Measurements from ENCODE around the gene NUP210L.

NUP210L gene

DNA sequence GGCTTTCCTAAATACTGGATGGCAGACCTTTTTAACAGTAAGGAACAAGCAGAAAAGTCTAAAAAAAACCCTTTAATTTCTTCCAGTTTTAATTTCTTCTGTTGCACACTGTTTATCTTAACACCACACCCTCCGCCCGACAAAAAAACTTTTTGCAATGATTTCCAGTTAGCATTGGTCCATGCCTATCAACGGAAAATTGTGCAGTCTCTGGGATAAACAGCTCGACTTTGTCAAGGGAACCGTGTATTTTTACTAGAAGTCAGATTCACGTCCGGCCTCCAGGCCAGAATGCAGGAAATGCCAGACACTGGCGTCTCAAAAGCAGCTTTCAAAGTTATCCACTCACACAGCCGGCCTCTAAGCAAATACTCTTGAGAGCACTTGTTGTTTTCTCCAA is 378 bp upstream of the NUP210L start:
- no peak for TF ChIP-seq GATA3 (IDR thresholded peaks at IDR 0.05; ENCODE audit: low read depth, low read length)
- TF ChIP-seq GATA2 (IDR thresholded peaks at IDR 0.05; ENCODE audit: low read depth, low read length), result no peak

DNA sequence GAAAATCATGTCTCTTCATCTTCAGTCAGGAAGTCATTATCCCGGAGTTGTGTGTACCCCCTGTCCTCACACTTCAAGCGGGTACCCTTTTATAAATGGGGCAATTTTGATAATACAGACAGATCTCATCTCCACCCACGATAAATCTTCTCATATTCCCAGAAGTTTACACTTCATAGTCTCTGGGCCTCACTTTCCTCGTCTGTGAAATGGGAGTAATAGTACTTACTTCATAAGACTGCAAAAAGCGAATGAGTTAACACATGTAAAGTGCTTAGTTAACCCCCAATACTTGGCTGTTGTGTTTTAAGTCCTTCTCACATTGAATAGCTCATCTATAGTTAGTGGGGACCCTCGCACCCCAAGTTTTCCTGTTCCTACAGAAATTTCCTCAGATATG is 820 bp downstream of the NUP210L start:
- no peak for TF ChIP-seq GATA3 (IDR thresholded peaks at IDR 0.05; ENCODE audit: low read depth, low read length)
- TF ChIP-seq GATA2 (IDR thresholded peaks at IDR 0.05; ENCODE audit: low read depth, low read length), result no peak

DNA sequence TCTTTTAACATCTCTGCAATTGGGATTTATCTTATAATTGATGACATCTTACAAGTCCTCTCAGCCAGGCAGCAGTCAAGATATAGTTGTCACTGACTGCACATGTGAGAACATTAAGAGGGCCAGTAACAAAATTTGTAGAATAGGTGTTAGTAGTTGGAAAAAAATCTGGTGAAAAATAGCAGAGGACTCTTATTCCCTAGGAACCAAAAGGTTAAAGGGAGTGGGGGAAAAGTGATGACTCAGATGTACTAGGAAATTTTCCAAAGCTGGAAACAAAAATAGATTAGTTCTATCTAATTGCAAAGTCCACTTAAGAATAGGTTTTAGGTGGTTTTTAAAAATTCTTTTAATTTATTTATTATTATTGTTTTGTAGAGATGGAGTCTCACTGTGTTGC is 3.6 kb downstream of the NUP210L start:
- TF ChIP-seq GATA3 (IDR thresholded peaks at IDR 0.05; ENCODE audit: low read depth, low read length), result no peak
- no peak for TF ChIP-seq GATA2 (IDR thresholded peaks at IDR 0.05; ENCODE audit: low read depth, low read length)

DNA sequence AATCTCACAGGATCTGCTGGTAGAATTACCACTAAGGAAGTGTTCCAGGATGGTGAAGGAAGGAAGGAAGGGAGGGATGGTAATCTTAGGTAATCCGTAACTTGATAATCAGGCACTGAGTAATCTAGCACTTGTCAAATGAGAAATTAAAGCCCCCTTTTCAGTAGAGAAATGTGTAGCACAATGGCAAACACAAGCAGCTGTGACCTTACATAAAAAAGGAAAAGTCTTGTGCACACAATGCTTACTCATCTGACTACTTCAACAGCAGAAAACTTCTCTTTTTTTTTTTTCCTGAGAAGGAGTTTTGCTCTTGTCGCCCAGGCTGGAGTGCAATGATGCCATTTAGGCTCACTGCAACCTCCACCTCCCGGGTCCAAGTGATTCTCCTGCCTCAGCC is 6.1 kb downstream of the NUP210L start:
- TF ChIP-seq GATA2 (IDR thresholded peaks at IDR 0.05; ENCODE audit: low read depth, low read length) (no peak), GATA3 (IDR thresholded peaks at IDR 0.05; ENCODE audit: low read depth, low read length) (no peak)

DNA sequence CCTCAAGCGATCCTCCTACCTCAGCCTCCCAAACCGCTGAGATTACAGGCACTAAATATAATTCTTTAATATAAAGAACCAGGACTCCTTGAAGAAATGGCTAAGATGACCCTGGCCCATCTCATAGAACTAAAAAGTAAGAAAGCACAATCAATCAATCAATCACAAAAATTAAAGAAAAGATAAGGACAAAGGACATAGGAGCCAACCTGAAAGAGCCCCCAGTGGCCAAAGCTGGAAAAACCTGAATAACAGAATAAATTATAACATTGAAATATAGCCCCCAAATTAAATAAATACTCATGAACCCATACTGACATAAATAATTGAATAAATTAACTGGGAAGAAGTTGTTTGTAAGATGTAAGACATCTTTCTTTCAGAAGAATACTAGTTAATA is 8.9 kb downstream of the NUP210L start:
- no peak for TF ChIP-seq GATA3 (IDR thresholded peaks at IDR 0.05; ENCODE audit: low read depth, low read length)
- no peak for TF ChIP-seq GATA2 (IDR thresholded peaks at IDR 0.05; ENCODE audit: low read depth, low read length)

DNA sequence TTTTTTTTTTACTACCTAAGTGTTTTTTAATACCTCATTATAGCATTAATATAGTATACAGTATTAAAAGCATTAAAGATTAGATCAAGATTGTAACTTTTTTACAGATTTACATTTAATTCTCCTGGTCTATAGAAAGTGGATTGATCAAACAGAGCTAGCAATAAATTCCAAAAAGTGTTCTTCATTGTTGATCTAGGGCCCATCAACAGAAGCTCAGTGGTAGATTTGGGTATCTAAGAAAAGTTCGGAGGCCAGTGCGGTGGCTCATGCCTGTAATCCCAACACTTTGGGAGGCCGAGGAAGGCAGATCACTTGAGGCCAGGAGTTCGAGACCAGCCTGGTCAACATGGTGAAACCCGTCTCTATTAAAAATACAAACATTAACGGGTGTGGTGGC is 12.5 kb downstream of the NUP210L start:
- TF ChIP-seq GATA2 (IDR thresholded peaks at IDR 0.05; ENCODE audit: low read depth, low read length), result no peak
- TF ChIP-seq GATA3 (IDR thresholded peaks at IDR 0.05; ENCODE audit: low read depth, low read length), result no peak

DNA sequence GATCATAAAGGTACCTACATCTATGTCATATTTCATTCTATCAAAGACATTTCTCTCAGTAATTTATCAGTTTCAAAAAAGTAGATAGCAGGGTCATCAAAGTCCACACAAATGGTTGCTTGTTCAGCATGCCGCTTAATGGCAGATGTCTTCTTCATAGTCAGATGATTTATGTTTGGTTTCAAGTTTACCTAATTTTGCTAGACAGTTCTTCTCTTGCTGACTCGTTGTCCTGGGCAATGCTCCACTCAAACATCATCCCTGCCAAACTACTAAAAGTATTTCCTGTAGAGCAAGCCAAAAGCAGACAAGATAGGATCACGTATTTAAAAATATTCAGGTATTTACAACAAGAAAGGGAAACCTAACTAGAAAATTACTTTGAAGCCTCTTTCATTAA is 13.6 kb downstream of the NUP210L start:
- TF ChIP-seq GATA3 (IDR thresholded peaks at IDR 0.05; ENCODE audit: low read depth, low read length) (no peak), GATA2 (IDR thresholded peaks at IDR 0.05; ENCODE audit: low read depth, low read length) (no peak)

DNA sequence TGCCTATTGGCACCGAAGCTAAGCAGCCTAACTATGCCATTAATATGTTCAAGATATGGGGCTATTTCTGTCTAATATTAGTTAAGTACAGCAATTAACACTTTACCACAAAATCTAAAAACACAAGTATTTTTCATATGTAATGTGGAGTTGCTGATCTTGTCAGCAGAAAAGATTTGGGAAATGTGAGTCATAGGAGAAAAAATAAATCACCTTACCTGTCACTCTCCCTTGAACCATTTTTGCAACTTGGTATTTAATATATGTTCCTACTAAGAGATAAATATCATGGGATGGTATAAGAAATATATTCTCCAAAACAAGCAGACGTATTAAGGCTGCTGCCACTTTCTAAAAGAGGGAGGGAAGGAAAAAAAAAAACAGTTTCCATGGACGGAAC is 17.0 kb downstream of the NUP210L start:
- TF ChIP-seq GATA3 (IDR thresholded peaks at IDR 0.05; ENCODE audit: low read depth, low read length), result no peak
- TF ChIP-seq GATA2 (IDR thresholded peaks at IDR 0.05; ENCODE audit: low read depth, low read length), result no peak

DNA sequence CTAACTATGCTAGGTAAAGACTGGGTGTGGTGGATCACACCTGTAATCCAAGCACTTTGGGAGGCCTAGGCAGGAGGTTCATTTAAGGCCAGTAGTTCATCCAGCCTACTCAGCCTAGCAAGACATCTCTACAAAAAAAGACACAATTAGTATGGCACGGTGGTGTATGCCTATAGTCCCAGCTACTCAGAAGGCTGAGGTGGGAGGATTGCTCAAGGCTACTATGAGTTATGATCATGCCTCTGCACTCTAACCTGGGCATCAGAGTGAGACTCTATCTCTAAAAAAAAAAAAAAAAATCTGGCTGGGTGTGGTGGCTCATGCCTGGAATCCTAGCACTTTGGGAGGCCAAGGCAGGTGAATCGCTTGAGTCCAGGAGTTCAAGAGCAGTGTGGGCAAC is 21.6 kb downstream of the NUP210L start:
- TF ChIP-seq GATA2 (IDR thresholded peaks at IDR 0.05; ENCODE audit: low read depth, low read length), result no peak

DNA sequence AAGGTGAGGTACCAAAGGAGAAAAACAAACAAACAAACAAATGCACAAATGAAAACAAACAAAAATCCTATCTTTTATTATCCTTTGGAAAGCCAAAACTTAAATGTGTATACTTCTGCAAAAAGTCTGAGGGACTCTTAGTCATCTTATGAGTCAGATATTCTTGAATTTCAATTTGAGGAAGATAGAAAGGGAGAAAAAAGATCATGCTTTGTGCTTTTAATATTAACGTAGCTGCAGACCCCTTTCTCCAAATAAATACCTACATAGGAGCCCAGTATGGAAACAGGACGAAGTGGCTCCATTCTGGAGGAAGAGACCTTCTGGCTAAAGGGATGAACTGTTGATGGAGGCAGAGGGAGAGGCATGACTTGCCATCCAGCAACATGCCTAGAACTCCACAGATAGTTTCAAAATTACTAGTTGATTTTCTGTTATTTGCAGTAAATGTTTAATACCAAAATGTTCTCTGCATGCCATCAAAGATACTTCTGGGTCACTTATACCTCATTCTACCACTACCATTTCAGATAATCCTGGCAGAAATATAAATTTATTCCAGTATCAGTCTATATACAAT is 25.4 kb downstream of the NUP210L start:
- TF ChIP-seq GATA3 (IDR thresholded peaks at IDR 0.05; ENCODE audit: low read depth, low read length) (no peak), GATA2 (IDR thresholded peaks at IDR 0.05; ENCODE audit: low read depth, low read length) (no peak)

DNA sequence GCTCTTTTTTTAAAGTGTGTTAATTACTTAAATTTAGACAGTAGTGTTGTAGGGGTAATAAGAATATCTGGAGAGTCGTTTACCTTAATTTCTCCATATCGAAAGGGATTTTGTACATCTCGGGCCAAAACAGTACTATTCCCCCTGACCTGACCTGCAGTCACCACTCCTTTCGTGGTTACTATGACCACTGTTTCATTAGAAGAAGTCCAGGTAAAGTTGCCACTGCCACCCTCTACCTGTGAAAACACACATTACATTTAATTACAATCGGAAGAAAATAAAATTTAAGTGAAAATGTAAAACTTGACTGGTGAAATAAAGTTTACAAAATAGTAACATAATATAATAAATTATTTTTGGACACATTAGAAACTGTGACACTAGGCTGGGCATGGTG is 37.2 kb downstream of the NUP210L start:
- TF ChIP-seq GATA2 (IDR thresholded peaks at IDR 0.05; ENCODE audit: low read depth, low read length), result no peak
- TF ChIP-seq GATA3 (IDR thresholded peaks at IDR 0.05; ENCODE audit: low read depth, low read length), result no peak

DNA sequence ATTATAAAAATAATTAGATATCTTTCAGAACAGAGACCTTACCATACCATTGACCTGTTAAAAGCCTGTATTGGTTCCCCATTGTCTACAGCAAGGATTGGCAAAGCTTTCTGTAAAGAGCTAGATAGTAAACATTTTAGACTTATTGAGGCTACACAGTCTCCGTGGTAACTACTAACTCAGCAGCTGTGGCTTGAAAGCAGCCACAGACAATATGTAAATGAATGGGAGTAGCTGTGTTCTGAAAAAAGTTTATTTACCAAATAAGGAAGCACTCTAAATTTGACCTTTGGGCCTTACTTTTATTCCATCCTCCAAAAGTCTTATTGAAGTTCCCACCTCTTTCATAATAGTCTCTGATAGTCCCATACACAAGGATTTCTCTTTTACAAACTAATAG is 39.7 kb downstream of the NUP210L start:
- TF ChIP-seq GATA3 (IDR thresholded peaks at IDR 0.05; ENCODE audit: low read depth, low read length) (no peak), GATA2 (IDR thresholded peaks at IDR 0.05; ENCODE audit: low read depth, low read length) (no peak)

DNA sequence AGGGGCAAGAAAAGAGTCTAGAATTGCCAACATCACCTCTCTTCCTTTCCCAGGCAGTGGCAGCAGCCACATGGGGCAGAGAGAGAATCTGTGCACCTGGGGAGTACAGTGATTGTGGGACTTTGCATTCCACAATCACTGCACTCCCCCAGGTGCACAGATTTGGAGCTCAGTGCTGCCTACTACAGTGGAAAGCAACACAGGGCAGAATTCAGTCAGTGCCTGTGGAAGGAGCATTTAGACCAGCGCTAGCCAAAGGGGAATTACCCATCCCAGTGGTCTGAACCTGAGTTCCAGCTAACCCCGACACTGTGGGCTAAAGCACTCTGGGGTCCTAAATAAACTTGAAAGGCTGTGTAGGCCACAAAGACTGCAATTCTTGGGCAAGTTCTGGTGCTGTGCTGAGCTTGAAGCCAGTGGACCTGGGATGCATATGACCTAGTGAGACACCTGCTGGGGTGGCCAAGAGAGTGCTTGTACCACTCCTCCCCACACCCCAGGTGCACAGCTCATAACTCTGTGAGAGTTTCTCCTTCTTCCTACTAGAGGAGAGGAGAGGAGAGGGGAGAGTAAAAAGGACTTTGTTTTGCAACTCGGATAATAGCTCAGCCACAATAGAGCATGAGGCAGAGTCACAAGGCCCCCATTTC is 50.3 kb downstream of the NUP210L start:
- TF ChIP-seq GATA2 (IDR thresholded peaks at IDR 0.05; ENCODE audit: low read depth, low read length), result no peak
- TF ChIP-seq GATA3 (IDR thresholded peaks at IDR 0.05; ENCODE audit: low read depth, low read length), result no peak

DNA sequence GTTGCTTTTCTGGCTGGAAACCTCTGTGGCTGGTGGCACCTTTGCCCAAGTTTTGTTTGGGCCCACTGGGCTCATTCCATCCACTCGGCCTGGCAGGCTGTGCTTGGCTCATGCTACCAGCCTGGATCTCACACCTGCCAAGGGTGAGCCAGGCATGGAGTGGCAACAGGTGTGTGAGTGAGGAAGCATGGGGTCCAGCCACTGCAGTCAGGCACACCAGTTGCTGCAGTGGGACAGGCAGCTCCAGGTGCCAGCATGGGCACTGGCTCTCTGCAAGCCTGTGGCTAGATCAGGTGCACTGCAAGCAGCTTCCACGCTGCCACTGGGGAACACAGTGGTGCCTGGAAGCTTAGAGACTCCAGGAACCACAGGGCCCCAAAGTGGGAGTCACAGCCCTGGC is 57.0 kb downstream of the NUP210L start:
- no peak for TF ChIP-seq GATA2 (IDR thresholded peaks at IDR 0.05; ENCODE audit: low read depth, low read length)

DNA sequence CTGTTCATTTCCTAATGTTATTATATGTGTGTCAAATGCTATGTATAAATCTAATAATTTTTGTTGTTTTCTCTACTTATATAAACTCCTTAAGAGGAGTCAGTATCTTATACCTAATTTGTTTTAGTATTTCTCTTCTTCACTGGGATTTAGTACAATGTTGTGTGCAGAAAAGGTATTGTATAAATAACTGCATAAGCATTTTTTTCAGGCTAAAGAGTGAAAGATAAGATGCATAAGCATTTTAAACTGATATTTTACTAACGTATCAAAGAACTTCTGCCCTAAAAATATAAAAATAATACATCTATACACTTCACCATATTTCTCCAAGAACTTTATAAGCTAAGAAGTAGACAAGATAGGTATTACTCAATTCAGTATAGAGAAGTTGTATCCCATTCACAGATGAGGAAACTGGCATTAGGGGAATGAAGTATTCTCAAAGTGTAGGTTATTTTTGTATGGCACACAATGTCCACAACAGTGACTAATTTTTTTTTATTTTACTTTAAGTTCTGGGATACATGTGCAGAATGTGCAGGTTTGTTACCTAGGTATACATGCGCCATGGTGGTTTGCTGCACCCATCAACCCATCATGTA is 59.3 kb downstream of the NUP210L start:
- no peak for TF ChIP-seq GATA2 (IDR thresholded peaks at IDR 0.05; ENCODE audit: low read depth, low read length)
- TF ChIP-seq GATA3 (IDR thresholded peaks at IDR 0.05; ENCODE audit: low read depth, low read length), result no peak
